Head of caudate nucleus (tissue), 42 donors: ENCODE measurements around the gene ORM1.
"Not testable (repeated sequence)": the region's sequence is repeated elsewhere in the genome, so short reads cannot be mapped to it uniquely, and the experiment has no call there.

Experiments
- DNase-seq, 42 donors: peaks; one replicate each; pipeline versions ENCODE4 v3.0.0 to v3.0.0-alpha.2; 2020 to 2021; ENCODE audit warnings: mixed read lengths in 7 of 42
- intact Hi-C: fragments of 100-400 bp; cut with DNase I; formaldehyde crosslinking; loops from one replicate; pipeline ENCODE4 v1.15.0; 2022

The ORM1 gene

GRCh38 chr9:114322831-114323531 lies at the start of gene ORM1:
ORM1 (plus strand) TSS chr9:114323098; CDS start chr9:114323134, 36 bp downstream.
- intact Hi-C loops, DNase-seq: not testable (repeated sequence)

- intact Hi-C loops: loop anchor here (2.0 kb wide), 1 partner anchor 117 kb away; no protein-coding TSS in a partner anchor
- peak in 2 of 42 donors; percentile 2 to 3 for DNase-seq
Observed at GRCh38 chr9:114273461-114273881, 49.4 kb upstream of the ORM1 start.

- no peak for DNase-seq
- intact Hi-C loops: no loop called here
Observed at GRCh38 chr9:114274217-114274616, 48.7 kb upstream of the ORM1 start.

GRCh38 chr9:114275246-114276004 lies 47.5 kb upstream of the ORM1 start:
- intact Hi-C loops: no loop called here

DNA sequence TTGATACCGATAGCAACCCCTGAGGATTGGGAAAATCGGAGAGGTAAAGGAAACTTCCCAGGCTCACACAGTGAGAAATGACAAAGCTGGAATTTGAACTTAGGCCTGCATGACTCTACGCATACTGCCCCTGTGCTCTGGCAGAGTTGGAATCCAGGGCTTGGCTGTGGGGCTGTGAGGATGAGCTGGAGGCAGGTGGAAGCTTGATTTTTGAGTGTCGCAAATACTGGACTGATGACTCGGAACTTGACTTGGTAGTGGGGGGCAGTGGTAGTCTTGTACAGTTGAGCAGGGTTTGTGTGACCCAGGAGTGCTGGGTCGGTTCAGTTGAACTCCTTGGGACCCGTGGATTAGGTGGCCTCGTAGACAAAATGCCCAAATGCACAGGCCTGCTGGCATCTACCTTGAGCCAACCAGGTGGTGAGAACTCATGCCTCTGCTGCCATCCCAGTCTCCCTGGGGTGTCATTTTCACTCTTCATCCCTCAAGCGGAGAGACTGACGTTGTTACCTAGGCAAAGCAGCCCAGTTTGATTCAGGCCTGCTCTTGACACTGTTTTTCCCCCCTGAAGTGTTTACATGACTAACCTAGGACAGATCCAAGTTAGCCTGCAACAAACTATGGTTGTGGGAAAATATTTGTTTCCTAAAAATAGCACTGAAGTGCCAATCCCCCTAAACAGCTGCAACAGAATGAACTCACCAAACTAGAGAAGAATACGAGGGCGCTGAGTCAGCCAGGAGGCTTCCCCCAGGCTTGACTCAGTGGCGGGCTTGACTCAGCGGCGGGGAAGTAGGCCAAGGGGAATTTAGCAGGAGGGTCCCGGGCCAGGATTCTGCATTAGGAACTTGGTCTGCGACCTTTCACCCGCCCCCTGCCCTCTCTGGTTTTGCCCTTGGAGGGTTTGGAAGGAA lies 45.7 kb upstream of the ORM1 start:
- intact Hi-C loops: no loop called here
- DNase-seq: peak in 2 of 42 donors; percentile 2

More at GRCh38 chr9:114275246-114276004, 47.5 kb upstream of the ORM1 start:
- DNase-seq: peak in 2 of 42 donors; percentile 3 to 5

- intact Hi-C loops: no loop called here
- no peak for DNase-seq
Observed at GRCh38 chr9:114278356-114278755, 44.5 kb upstream of the ORM1 start.

DNA sequence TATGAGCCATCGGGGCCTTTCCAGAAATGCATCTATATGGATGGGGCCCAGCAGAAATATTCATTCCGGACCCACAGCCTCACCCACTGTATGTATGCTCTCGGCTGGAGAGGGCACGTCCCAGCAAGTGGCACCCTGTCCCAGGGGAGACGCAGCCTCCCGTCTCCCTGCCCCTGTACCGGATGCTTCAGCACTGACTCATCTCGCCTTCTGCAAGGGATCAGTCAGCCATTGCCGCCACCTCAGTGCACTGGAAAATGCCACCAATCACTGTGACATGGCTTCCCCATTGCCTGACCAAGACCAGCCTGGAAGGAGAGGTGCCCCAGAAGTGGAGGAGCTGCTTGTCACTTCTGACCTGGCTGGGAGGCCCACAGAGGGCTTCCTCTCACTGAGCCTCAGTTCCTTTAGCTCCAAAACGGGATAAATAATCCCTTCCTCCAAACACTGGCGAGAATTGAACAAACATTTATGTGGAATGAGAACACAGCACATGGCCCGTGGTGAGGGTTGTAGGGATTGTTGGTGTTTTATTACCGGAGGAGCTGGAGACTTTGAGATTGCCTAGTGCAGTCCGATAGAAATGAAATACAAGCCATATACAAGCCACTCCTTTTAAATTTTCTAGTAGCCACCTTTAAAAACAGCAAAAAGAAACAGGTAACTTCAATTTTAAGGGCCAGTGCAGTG lies 43.9 kb upstream of the ORM1 start:
- intact Hi-C loops: no loop called here
- peak in 2 of 42 donors; percentile 2 to 4 for DNase-seq

GRCh38 chr9:114279693-114280092 lies 43.2 kb upstream of the ORM1 start:
- peak in 1 of 42 donors; percentile 3 for DNase-seq
- intact Hi-C loops: no loop called here

- DNase-seq: peak in 1 of 42 donors; percentile 3
- intact Hi-C loops: no loop called here
Observed at GRCh38 chr9:114280636-114281472, 42.0 kb upstream of the ORM1 start.

DNA sequence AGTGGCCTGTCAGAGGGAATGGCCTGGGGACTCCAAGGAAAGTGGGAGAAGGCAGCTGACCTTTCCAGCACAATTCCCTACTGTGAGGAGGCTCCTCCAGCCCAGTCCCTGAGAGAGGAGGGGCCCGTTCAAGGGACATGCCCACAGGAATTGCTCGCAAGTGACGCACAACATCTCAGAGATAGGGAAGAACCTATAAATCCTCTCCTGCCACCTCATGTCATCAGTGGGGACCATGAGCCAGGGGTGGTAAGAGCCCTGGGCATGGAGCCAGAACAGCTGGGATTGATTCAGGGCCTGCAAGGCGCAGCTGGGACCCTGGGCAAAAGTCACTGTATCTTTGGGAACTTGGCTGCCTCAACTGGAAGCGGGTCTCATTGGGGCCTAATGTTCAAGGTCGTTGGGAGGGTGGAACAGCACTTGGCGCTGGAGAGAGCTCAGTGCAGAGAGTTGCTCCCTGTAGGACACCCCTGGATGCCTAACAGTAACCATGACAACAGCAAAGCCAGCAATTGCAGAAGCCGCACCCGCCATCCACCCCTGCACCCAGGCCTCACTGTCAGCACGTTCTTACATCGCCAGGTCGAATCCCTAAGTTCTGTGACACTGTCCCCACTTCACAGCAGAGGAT lies 41.3 kb upstream of the ORM1 start:
- intact Hi-C loops: no loop called here
- DNase-seq: peak in 5 of 42 donors; percentile 2 to 40 (median 6)

DNA sequence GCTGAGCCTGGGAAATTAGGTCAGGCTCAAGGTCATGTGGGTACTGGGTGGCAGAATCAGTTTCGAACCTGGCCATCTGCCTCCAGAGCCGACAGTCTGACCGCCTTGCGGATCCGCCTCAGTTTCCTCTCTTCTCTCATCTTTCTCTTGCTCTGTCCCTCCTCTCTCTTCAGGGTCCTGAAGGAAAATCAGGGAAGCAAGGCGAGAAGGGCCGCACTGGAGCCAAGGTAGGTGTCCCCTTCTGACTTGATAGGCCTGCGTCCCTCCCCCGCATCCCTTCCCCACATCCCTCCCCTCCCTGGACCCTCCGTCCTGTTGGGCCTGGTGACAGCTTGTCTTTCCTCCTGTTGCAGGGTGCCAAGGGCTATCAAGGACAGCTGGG lies 40.8 kb upstream of the ORM1 start:
- intact Hi-C loops: no loop called here

DNA sequence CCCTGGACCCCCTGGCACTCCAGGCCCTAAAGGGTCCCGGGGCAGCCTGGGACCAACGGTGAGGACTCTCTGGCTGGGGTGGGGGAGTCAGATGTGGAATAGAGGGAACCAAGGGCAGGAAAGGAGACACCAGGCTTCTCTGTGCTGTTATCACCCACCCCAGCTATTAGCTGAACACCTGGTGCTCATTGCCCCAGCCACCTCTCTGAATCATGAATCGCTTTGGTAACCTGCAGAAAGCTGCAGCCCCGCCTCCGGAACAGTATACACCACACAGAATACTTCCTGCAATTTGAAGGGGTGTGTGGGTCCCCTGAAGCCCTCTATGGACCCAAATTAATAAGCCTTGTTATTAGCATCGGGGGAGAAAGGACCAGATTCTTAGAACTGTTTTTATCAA lies 40.4 kb upstream of the ORM1 start:
- intact Hi-C loops: no loop called here
- peak in 4 of 42 donors; percentile 2 to 34 (median 4) for DNase-seq

More for the DNA sequence above, 40.8 kb upstream of the ORM1 start:
- peak in 1 of 42 donors; percentile 4 for DNase-seq

GRCh38 chr9:114282926-114283325 lies 40.0 kb upstream of the ORM1 start:
- DNase-seq: peak in 8 of 42 donors; percentile 3 to 56 (median 18)
- intact Hi-C loops: no loop called here

GRCh38 chr9:114283551-114284111 lies 39.3 kb upstream of the ORM1 start:
- peak in 3 of 42 donors; percentile 3 to 4 (median 3) for DNase-seq
- intact Hi-C loops: no loop called here

- intact Hi-C loops: no loop called here
Observed at GRCh38 chr9:114284316-114285060, 38.4 kb upstream of the ORM1 start.

More at GRCh38 chr9:114284316-114285060, 38.4 kb upstream of the ORM1 start:
- DNase-seq: peak in 4 of 42 donors; percentile 1 to 5 (median 2)
